CD4-positive, alpha-beta T cell treated with Interleukin-15 for 4 hours (primary cell): ENCODE results near the gene ZSWIM1.
A peak's percentile ranks its signal among the peaks of the same experiment; 100 is the strongest.
"Not testable (repeated sequence)": the region's sequence is repeated elsewhere in the genome, so short reads cannot be mapped to it uniquely, and the experiment has no call there.

ENCODE experiments used
- DNase-seq: peaks from one replicate; pipeline ENCODE4 v3.0.0-alpha.2; 2020; ENCODE audit warnings: low spot score

The ZSWIM1 gene

DNA sequence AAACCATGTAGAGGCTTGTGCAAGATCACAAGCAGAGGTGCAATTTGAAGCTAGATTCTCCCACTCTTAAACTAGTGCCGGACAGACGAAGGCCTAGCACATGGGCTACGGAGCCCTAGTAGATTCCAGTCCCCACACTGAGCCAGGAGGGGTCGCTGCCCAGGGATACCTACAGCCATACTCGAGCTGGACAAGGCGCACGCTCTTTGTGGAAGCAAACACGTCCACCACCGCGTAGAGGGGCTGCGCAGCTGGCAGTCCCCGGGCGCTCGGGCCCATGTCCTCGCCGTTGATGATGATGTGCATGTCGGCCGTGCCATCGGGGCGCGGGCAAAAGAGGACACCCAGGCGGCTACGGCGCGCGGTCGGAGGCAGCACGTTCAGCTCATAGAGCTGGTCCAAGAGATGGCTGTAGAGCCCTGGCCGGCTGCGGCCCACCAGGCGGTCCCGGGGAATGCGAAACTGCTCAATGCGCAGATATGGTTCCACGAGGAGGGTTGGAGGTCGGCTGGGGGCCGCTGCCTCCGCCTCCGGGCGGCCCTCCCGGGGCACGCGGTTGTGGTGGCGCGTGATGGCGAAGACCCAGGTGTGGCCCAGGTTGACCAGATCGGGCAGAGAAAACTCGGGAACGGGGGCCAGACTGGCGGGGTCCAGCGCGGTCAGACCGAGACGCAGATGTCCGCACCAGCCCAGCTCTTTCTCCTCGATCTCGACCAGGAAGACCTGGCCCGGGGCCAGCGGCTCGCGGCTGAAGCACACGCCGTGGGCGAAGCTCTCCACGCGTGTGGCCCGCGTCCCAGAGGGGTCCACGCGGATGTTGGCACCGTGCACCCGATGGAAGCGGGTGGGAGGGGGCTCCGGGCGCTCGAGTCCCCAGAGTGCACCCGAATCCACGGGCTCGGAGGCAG, 9.3 kb downstream of the ZSWIM1 start:
- DNase-seq = peak; percentile 36

DNA sequence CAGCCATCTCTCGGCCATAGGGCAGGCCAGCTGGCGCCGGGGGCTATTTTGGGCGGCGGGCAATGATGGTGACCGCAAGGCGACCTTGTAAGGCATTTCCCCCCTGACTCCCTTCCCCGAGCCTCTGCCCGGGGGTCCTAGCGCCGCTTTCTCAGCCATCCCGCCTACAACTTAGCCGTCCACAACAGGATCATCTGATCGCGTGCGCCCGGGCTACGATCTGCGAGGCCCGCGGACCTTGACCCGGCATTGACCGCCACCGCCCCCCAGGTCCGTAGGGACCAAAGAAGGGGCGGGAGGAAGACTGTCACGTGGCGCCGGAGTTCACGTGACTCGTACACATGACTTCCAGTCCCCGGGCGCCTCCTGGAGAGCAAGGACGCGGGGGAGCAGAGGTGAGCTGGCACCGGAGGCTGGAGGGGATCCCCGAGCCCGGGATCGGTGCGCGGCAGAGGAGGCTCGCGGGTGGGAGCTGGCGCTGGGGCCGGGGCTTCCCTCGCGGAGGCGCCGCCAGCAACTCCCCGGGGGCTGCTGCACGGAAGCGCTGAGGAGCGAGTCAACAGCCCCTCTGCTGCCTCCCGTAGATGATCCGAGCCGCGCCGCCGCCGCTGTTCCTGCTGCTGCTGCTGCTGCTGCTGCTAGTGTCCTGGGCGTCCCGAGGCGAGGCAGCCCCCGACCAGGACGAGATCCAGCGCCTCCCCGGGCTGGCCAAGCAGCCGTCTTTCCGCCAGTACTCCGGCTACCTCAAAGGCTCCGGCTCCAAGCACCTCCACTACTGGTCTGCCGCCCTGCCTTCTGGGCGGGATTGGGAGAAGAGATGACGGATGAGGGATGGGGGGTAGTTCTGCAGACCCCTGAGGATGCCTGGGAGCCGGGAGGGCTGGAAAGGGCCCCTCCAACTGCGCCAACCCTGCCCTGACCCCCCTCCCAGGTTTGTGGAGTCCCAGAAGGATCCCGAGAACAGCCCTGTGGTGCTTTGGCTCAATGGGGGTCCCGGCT, 10.3 kb downstream of the ZSWIM1 start, which contains the start of the genes CTSA and NEURL2:
CTSA (plus strand) TSS at position 351 of the 999 bp plus-strand sequence; CDS start at position 585, 234 bp downstream.
NEURL2 (minus strand) TSS at position 224 of the 999 bp plus-strand sequence; CDS start at position 7, 217 bp downstream.
- peak; percentile 78 for DNase-seq

DNA sequence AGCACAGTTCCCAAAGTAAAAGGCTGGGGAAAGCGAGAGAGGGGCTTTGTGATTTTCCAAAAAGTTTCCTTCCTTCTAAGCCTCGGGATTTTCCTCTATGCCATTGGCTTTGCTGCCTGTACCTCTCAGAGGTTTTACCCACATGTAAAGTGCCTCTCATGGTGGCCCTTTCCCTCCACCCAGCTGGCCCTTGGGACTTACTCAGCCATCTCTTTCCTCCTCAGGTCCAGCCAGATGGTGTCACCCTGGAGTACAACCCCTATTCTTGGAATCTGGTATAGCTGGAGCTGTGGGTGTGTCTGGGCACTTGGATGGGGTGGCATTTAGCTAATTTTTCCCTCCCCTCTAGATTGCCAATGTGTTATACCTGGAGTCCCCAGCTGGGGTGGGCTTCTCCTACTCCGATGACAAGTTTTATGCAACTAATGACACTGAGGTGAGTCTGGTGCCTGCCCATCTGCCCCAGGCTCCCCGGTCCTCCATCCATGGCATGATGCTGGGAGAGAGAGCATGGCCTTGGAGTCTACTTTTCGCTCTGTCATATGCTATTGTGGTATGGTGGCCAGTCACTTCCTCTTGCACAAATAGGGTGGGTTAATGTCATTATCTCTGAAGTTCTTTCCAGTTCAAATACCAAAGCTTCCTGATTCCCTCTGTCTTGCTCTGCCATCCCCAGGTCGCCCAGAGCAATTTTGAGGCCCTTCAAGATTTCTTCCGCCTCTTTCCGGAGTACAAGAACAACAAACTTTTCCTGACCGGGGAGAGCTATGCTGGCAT, 11.2 kb downstream of the ZSWIM1 start:
- no peak for DNase-seq

DNA sequence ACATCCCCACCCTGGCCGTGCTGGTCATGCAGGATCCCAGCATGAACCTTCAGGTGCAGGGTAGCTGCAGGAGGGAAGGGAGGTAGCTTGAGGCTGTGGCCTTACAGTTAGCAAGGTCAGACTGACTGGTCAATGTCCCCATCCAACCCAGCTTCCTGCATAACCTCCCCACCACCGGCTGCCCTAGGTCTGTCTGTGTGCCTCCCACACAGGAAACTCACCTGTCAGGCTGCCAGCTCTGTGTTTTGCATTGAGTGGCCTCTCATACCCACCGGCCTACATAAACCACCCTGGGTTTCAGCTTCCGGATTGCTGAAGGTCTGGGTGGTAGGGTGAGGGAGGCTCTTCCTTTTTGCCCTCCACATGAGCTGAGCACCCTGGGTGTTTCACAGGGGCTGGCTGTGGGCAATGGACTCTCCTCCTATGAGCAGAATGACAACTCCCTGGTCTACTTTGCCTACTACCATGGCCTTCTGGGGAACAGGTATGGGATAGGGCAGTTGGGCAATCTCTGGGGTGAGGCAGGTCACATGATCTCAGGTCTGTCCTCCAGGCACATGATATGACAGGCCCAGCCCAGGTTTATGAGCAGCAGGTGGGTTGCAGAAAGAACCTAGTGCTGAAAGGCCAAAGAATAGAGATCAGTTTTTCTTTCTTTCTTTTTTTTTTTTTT, 11.9 kb downstream of the ZSWIM1 start:
- DNase-seq = peak; percentile 20

DNA sequence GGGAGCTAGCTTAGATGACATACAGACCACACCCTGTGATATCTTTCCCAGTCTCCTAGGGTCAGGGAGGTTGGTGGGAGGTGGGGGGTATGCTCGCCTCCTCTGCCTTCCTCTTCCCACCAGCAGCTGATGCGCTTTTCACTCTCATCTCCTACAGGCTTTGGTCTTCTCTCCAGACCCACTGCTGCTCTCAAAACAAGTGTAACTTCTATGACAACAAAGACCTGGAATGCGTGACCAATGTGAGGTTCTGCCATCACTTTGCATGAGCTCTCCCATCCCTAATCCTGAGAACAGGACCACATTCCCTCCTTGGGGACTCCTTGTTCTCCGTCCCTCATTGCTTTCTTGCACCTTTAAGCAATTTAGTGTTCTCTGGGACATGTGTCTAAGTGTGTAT, 12.8 kb downstream of the ZSWIM1 start:
- DNase-seq = no peak

DNA sequence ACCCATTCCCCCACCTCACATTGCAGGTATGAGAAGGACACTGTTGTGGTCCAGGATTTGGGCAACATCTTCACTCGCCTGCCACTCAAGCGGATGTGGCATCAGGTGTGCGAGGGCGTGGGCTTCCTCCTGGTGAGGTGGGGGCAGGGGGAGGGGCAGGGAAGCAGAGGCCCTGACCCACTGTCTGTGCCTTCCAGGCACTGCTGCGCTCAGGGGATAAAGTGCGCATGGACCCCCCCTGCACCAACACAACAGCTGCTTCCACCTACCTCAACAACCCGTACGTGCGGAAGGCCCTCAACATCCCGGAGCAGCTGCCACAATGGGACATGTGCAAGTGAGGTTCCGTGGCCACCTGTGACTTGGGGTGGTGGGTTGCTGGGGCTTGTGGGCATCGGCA, 13.8 kb downstream of the ZSWIM1 start:
- no peak for DNase-seq

DNA sequence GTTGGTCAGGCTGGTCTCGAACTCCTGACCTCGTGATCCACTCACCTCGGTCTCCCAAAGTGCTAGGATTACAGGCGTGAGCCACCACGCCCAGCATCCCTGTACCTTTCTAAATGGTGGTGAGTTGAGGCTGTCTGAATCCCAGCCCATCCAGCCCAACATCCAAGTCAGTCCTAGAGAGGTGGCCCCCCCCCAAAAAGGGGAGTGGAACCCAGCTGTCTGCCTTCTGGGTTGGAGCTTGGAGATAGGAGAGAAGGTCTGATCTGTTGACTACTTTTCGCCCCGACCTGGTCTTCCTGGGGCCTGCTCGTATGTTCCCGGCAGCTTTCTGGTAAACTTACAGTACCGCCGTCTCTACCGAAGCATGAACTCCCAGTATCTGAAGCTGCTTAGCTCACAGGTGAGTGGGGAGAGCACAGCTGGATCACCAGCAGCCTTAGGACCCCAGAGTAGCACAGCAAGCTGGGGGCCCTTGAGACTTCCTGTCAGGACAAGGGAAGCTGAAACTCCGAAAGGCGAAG, 15.7 kb downstream of the ZSWIM1 start:
- no peak for DNase-seq

DNA sequence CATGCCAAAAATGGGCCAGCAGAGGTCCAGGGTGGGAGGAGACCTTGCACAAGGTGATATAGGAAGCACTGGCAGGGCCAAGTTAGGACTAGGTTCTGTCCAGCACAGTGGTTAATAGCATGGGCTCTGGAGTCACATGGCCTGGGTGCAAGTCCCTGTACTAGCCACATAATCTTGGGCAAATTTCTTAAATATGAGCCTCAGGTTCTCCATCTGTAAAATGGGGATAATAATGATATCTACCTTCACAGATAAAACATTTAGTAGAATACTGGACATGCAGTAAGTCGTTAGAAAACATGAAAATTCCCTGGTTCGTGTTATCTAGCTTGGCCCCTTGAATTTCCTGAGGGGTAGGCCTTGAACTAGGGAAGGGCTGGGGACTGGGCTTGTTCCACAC, 16.3 kb downstream of the ZSWIM1 start:
- no peak for DNase-seq

DNA sequence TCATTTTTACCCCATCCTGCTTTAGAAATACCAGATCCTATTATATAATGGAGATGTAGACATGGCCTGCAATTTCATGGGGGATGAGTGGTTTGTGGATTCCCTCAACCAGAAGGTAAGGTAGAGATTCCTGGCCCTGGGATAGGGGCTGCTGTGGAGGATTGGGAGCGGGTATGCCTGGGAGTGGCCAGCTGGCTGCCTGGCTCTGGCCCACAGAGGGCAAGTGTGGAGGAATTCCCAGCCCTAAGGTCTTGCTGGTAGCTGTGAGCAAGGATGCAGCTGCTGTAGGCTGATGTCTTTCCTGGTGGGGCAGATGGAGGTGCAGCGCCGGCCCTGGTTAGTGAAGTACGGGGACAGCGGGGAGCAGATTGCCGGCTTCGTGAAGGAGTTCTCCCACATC, 16.7 kb downstream of the ZSWIM1 start:
- DNase-seq = no peak

DNA sequence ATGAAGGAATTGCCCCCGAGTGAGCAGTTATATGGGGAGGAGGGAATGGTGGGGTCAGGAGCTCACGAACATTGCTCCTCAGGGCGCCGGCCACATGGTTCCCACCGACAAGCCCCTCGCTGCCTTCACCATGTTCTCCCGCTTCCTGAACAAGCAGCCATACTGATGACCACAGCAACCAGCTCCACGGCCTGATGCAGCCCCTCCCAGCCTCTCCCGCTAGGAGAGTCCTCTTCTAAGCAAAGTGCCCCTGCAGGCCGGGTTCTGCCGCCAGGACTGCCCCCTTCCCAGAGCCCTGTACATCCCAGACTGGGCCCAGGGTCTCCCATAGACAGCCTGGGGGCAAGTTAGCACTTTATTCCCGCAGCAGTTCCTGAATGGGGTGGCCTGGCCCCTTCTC, 17.3 kb downstream of the ZSWIM1 start:
- DNase-seq = no peak

DNA sequence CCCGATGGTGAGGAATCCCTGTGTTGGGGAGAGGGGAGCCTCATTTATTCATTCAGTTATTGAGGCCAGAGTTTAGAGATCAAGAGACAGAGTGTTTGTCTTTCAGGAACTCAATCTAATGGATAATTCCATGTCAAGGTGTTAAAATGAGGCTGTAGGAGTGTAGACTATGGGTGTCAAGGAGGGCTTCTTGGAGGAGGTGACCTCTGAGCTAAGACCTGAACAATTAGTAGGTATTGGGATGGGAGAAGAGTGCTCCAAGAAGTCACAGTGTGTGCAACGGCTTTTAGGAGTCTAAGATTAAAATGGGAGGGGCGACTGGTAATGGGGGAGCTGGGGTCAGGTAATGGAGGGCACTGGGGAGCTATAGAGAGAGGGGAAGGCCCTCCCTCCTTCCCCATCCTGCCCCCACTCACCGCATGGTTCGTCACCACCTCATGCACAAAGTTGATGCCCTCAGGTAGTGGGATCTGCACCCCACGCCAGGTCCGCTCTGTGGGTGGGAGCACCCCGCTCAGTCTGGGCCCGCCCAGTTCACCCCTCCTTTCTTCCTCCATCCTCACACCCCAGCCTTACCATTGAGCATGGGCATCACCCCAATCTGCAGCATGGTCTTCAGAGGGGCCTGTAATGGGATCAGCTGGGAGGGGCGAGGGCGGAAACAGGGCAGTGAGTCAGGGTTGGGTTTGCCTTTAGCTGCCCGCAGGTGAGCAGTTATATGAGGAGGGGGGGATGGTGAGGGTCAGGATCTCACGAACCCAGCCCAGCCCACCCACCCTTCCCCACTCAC, 18.2 kb downstream of the ZSWIM1 start:
- no peak for DNase-seq

DNA sequence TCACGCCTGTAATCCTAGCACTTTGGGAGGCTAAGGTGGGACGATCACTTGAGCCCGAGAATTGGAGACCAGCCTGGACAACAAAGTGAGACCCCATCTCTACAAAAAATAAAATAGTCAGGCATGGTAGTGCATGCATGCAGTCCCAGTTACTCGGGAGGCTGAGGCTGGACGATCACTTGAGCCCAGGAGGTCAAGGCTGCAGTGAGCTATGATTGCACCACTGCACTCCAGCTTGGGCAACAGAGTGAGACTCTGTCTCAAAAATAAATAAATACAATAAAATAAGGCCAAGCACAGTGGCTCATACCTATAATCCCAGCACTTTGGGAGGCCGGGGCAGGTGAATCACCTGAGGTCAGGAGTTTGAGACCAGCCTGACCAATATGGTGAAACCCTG, 20.3 kb downstream of the ZSWIM1 start:
- DNase-seq = not testable (repeated sequence)

DNA sequence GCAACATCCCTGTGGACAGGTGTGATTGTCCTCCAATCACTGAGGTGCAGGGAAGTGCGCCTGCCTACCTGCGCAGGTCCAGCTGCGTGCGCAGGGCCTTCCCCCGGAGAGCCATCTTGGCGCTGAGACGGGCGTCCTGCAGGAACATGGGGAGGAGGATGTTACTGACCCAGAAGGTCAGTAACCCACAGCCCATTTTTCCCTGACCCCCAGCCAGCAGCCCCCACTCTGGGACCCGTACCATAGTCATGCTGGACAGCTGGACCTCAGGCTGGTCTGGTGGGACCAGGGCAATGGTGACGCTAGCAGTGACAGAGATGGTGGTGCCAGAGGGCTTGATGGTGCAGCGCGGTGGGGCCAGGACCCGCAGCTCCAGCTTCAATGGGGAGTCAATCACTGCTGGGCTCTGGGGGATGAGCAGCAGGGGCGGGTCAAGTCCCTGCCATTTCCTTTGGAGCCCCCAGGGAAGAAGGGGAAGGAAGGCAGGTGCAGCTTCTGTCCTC, 21.2 kb downstream of the ZSWIM1 start:
- DNase-seq = no peak

DNA sequence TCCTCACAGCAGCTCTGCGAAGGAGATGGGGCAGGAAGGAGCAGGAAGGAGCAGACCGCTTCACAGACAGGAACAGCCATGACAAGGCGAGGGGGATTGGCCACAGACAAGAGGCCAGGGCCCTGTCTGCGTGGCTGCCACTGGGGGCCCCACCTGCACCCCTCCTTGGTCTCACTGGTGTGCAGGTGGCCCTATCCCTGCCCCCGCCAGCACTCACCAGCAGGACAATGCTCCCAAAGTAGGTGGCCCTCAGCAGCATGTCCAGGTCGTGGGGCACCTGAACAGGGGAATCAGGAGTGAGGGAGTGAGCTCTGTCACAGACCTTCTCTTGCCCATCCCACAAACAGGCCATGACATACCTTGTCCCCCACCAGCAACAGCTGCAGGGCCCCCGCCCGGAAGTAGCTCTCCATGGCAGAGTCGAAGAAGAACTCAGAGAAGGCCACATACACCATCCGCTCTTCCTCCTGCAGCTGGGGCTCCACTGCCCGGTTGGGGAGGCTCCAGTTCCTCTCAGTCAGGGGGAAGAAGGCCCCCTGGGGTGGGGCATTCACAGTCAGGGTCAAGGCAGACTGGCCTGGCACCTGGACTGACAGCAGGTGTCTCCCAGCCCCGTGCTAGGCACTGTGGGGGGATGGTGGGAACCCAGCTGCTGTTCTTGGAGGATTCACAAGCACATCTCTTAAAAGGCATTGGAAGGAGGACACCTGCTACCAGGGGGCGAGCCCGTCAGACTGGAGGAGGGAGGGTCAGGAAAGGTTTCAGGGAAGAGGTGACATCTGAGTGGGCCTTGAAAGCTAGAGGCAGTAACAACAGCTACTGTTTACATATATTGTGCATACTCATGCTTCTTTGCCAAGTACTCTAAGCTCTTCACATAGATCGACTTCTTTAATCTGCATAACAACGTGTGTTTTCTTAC, 23.8 kb downstream of the ZSWIM1 start:
- no peak for DNase-seq

DNA sequence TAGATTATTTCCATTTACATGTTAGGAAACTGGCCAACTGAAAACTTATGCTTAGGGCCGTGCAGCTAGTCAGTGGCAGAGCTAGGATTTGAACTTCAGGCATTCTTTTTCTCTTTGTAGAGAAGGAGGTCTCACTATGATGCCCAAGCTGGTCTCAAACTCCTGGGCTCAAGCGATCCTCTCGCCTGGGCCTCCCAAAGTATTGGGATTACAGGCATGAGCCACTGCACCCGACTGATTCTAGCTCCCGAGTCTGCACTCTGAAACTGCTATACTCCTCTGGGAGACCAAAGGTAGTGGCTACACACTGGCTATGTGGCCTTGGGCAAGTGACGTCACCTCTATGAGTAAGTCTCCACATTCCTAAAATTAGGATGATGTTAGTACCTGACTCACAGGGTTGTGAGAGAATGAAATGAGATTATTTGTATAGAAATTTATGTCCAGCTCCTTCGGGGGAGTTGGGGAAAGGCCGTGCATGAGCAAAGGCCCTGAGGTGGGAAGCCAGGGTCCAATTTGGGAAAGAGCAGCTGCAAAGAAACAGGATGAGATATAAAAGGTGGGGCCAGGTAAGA, 24.6 kb downstream of the ZSWIM1 start:
- DNase-seq = no peak

DNA sequence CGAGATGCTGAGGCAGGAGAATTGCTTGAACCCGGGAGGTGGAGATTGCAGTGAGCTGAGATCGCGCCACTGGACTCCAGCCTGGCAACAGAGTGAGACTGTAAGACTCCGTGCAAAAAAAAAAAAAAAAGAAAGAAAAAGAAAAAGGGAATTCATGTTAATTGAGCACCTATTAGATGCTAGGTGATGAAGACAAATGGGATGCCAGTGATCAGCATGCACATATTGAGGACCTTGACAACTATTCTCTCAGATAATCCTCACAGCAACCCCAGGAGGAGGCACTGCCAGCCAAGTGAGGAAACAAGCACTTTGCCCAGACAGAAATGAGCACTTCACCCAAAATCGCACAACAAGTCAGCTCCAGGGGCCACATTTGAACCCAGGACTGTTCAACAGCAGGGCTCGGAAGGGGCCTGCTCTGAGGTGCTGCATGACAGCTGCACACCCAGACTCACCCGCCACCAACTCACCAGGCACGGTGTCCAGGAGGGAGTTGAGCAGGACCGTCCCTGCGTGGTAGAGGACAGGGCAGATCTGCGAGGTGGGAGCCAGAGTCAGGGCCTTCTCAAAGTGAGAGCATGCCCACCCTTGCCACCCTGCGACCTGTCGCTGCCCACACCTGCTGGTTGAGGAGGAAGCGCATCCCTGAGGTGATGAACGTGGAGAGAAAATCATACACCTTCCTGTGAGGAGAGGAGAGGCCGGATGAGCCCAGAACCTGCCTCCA, 26.4 kb downstream of the ZSWIM1 start:
- DNase-seq = no peak

DNA sequence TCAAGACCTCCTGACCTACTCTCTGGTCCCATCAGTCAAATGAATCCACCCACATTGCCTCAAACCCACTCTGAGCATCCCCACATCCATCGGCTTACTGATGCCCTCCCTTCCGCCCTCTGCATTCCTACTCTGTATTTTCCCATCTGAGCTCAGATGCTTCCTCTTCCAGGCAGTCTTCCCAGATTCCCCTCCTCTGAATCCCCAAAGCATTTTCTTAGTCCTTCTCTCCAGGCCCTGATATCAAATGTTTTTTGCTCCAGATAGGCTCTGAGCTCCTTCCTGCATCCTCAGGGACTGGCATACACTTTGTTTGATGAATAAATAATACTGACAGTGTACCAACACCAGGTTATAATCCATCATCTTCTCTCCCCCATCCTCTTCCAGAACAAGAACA, 27.1 kb downstream of the ZSWIM1 start:
- DNase-seq = no peak

DNA sequence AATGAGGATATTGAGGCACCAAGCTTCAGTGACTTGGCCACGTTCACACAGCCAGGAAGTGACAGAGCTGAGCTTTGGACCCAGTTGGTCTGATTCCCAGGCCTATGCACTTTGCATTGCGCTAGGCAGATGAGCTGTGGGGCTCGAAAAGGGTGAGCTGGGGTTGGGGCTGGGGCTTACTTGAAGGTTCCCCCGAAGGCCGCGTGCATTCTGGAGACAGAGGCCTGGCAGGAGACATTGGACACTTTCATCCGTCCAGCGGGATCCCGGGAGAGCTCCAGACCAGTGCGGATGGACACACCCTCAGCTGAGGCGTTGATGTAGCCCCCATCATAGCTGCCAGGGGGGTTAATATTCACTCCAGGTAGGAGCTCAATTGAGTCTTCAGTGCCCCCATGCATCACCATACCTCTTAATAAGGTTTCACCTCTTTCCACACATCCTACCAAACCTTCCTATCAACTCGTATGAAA, 28.3 kb downstream of the ZSWIM1 start:
- no peak for DNase-seq
